ENCODE measurements around the gene GNB5.
"Not testable (repeated sequence)": the region's sequence is repeated elsewhere in the genome, so short reads cannot be mapped to it uniquely, and the experiment has no call there.

Gene GNB5

DNA sequence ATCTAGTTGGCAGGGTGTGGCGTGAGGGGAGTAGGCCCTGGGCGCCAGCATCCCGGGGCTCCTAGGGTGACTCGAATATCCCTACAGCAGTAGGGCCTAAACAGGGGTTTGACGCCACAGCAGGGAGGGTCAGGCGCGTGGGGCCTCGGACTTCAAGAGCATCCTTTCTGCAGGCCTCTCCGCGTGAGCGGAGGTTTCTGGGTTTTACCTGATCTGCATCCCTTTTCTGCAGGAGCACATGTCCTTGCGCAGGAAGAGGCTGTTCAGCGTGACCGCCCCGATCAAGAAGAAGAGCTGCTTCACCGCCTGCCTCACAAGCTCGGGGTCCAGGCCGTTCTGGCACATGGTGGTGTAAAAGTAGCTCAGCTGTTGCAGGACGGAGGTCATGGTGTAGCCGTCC lies 13.5 kb upstream of the GNB5 start:
- no peak for DNase-seq

DNA sequence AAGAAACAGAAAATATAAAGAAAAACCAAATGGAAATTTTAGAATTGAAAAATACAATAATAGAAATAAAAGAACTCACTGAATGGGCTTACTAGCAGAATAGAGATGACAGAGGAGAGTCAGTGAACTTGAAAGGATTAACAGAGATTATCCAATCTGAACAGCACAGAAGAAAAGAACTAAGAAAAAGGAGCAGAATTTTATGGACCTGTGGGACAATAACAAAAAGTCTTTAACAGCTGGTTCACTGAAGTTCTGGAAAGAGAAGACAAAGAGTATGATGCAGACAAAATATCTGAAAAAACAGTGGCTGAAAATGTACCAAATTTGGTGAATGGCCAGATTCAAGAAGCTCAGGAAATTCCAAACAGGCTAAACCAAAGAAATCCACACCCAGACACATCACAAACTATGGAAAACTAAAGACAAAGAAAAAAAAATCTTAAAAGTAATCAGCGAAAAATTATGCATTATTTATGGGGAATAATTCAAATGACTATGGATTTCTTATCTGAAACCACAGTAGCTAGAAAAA lies 9.7 kb upstream of the GNB5 start:
- DNase-seq: no peak

- no peak for DNase-seq
These were observed 8.1 kb upstream of the GNB5 start for GRCh38 chr15:52199271-52199670.

GRCh38 chr15:52196891-52197290 lies 5.7 kb upstream of the GNB5 start:
- no peak for DNase-seq

DNA sequence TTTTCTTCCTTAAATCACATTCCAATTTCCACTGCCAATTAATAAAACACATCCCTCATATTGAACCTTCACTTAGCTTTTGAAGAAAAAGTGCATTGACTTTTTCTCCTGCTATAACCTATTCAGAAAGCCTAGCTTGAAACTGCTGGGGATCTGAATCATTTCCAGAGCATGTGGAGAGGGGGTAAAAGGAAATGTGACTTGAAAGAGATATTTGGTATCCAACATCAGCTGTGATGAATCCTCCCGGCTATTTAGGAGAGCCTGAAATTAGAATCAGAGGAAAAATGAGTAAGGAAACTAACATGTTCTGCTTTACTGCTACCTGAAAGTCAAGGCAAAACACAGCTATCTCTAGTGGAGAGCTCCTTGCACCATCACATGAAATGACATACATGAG lies 2.6 kb upstream of the GNB5 start:
- DNase-seq: no peak

DNA sequence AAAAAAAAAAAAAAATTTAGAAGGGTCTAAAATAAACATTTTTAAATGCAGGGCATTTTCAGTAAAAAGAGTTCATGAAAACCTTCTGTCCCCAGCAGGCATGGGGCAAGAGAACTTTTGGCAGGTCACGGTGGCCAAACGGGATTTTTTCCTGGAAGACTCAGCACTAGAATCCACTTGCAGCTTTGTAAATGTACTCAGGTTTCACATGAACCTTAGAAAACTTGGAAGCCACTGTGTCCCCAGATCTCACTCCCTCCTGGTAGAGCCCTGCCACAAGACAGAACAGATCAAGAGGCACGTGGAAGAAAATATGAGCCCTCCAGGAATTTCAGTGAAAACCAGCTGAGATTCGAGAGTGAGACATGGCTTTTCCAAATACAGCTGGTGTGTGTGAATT lies 2.1 kb upstream of the GNB5 start:
- no peak for DNase-seq

GRCh38 chr15:52186651-52187486 lies 4.3 kb downstream of the GNB5 start:
- DNase-seq: no peak

GRCh38 chr15:52185151-52185561 lies 6.0 kb downstream of the GNB5 start:
- no peak for DNase-seq

- DNase-seq: no peak
These were observed 6.5 kb downstream of the GNB5 start for GRCh38 chr15:52184721-52185120.

GRCh38 chr15:52183562-52184173 lies 7.5 kb downstream of the GNB5 start:
- no peak for DNase-seq

DNA sequence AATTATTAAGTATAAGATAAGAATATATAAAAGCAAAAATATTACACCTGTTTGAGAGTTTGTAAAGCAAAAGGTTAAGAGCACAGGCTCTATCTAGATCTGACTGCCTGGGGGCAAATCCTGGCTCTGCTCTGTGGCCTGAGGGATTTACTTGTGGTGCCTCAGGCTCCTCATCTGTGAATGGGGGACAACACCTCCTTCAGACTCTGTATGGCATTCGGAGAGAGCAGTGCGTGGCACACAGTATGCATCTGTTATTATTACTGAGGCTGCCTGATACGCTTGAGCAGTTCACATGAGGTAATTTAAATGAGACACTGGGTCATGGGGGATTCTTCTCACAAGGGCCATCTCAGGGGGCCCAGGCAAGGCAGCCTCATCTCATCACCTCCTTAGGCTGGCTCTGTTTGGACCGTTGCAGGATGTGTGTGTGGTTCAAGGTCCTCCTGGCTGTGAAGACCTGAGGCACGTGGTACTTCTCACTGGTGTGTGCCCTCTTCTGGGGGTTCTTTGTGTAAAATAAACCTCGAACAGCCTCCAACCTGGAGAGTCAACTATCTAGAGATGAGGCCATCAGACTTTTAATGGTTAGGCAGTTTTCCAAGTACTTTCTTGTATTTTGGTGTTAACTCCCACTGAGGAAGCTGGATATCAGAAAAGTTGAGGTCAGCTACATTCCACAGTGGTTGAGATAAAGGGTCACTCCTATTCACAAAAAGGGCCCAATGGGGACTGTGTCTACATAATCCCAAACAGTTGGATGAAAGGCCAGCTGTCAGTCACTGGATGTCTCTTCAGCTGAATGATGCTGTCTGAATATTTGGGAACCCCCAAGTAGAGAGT lies 9.0 kb downstream of the GNB5 start:
- no peak for DNase-seq

- DNase-seq: no peak
These were observed 10.2 kb downstream of the GNB5 start for GRCh38 chr15:52180851-52181450.

GRCh38 chr15:52180196-52180835 lies 10.9 kb downstream of the GNB5 start:
- DNase-seq: no peak

DNA sequence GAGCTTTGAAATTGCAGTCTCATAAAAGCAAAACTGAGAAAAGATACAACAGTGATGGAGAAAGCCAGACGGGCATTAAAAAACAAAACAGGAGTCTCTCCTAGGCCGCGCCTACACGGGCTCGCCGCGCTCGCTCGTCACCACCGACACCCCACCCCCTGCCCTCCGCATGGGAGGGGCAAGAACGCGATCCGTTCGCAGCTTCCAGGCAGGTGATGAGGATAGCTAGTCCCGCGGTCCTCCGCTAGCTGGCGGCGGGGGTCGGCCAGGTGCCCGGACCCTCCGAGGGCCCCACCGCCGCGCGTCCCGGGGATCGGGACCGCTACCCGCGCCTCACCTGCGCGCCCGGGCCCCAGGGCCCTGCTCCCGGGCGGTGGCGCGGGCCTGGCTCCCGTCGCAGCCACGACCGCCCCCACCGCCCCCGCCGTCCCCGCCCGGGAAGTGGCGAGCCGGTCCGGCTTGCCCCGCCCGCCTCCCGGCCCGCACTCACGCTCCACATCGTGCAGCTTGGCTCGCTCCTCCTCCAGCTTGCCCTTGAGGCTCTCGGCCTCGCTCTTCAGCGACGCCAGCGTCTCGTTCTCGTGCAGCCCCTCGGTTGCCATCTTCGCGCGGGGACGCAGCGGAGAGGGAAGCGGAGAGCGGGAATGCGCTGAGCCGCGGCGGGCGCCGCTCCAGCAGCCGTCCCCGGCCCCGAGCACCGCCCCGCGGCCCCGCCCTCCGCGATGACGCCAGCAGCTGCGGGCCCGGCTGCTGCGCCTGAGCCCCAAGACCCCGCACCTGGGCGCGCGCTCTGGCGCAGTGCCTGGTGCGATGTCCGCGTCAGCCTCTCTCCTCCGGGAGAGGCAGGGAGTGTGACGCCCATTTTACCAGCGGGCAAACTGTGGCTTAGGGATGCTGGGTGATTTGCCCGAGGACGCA lies 11.7 kb downstream of the GNB5 start:
- DNase-seq: peak; percentile 50 to 64

DNA sequence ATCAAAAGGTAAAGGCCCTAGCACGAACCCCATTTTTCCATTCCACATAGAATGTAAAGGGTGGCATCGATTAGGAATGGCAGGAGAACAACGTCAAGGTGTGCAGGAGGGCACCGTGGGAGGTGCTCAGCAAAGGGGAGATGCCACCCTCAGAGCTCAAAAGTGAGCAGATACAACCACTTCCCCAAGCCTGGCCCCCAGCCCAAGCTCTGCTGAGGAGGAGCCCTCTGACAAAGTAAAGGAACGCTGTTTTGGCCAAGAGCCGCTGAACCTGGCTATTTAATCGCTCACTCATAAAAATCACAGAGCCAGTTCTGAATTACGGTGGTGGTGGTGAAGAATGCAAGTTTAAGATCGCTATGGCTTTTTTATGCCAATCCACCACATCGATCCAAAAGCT lies 12.4 kb downstream of the GNB5 start:
- DNase-seq: no peak

GRCh38 chr15:52172869-52173268 lies 18.3 kb downstream of the GNB5 start:
- no peak for DNase-seq

GRCh38 chr15:52171807-52172206 lies 19.4 kb downstream of the GNB5 start:
- no peak for DNase-seq

DNA sequence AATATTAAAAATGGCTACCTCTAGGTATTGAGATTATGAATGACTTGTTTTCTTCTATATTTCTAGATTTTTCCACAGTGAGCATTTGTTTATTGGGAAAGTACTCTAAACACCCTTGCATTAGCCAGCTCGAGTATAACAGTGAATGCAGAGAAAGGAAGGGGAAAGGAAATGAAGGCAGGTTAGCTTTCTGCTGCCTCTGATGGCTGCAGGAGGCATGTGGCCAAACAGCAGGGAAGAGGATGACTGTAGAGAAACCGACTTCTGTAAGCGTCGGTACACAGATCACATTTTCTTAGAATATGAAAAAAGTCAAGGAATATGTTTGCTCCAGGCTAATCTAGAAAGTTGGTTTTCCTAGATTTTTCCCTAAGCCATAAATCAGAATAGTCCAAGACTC lies 19.8 kb downstream of the GNB5 start:
- no peak for DNase-seq

- not testable (repeated sequence) for DNase-seq
These were observed 21.0 kb downstream of the GNB5 start for GRCh38 chr15:52170199-52170598.

- not testable (repeated sequence) for DNase-seq
These were observed 25.6 kb downstream of the GNB5 start for GRCh38 chr15:52165494-52166131.

Data from hippocampal formation (tissue), 2 donors.